ENCODE measurements around the gene BLCAP.
"Not testable (repeated sequence)": the region's sequence is repeated elsewhere in the genome, so short reads cannot be mapped to it uniquely, and the experiment has no call there.

BLCAP gene

DNA sequence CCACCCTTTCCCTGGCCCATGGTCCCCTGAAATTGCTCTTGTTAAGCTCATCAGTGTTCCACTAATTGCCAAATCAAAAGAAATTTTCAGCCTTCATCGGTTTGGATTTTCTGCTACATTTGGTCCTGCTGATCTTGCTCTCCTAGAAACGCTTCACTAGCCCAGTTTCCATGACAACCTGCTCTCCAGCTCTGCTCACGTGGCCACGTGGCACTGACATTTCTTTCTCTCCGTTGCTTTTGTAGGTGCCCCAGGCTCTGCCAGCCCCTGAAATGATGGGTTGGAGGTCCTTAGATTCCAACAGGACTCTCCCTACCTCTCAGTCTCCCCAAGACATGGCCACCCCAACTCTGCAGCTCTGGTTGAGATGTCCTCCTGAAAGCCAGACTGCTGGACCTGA is 52.4 kb downstream of the BLCAP start:
- CTCF ChIA-PET: no interaction called here
- DNase-seq (ENCODE audit: extremely low spot score): no peak
- TF ChIP-seq, protein P1, sequence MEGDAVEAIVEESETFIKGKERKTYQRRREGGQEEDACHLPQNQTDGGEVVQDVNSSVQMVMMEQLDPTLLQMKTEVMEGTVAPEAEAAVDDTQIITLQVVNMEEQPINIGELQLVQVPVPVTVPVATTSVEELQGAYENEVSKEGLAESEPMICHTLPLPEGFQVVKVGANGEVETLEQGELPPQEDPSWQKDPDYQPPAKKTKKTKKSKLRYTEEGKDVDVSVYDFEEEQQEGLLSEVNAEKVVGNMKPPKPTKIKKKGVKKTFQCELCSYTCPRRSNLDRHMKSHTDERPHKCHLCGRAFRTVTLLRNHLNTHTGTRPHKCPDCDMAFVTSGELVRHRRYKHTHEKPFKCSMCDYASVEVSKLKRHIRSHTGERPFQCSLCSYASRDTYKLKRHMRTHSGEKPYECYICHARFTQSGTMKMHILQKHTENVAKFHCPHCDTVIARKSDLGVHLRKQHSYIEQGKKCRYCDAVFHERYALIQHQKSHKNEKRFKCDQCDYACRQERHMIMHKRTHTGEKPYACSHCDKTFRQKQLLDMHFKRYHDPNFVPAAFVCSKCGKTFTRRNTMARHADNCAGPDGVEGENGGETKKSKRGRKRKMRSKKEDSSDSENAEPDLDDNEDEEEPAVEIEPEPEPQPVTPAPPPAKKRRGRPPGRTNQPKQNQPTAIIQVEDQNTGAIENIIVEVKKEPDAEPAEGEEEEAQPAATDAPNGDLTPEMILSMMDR (IDR thresholded peaks at IDR 0.05; ENCODE audit: control extremely low read depth, extremely low read depth, low read depth, missing control alignments): no peak
- POLR2A ChIA-PET: no interaction called here

DNA sequence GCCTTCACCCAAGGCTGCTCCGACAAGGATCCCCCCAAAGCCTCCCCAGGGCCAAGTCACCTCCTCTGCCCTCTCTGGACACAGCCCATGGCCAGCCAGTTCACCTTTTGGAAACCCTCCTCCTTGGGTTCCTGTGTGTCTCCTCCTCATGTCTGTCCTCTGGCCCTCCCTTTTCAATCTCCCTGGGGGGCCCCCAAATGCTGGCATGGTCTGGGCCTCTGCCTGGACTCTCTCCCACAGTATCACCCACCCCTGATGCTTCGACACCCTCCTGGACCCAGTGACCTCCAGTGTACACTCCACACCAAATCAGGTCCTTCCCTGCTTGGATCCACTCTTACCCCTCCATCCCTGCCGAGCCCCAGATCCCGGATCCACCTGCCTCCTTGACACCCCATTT is 53.3 kb downstream of the BLCAP start:
- TF ChIP-seq, protein P1 (IDR thresholded peaks at IDR 0.05; ENCODE audit: control extremely low read depth, extremely low read depth, low read depth, missing control alignments): no peak
- no peak for DNase-seq (ENCODE audit: extremely low spot score)
- ChIA-PET POLR2A (no interaction called here), CTCF (no interaction called here)

DNA sequence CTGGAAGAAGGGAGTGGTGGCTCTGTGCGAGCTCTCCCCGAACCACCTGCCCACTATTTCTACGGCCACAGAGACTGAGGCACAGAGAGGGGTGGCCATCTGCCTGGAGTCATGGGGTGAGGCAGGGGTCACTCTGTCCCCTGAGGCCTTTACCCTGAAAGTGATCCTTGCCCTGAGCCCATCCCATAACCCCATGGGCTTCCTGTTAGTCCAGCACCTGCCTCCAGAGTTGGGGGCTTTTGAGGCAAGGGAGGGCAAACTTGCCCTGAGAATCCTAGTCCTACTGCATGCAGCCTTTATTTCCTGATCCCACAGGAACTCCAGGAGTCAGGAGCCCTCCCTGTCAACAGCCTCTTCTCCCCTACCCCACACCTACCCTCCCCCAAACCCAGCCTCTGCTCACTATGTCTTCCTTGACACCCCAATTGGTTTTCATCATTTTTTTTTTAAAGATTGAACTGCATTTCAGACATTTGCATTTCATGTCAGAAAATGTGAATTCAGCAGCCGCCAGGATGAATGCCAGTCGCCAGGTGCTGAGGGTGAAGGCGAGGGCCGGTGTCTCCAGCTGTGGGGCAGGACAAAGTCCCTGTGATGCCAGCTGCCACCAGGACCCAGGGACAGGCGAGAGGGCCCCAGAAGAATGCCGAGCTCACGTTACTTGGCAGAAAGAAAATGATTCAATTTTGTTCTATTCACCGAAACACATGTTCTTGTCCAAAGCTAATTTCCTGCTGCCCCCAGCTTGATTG is 54.3 kb downstream of the BLCAP start:
- POLR2A ChIA-PET: no interaction called here
- no peak for DNase-seq (ENCODE audit: extremely low spot score)
- CTCF ChIA-PET: no interaction called here
- TF ChIP-seq, protein P1 (IDR thresholded peaks at IDR 0.05; ENCODE audit: control extremely low read depth, extremely low read depth, low read depth, missing control alignments): no peak

DNA sequence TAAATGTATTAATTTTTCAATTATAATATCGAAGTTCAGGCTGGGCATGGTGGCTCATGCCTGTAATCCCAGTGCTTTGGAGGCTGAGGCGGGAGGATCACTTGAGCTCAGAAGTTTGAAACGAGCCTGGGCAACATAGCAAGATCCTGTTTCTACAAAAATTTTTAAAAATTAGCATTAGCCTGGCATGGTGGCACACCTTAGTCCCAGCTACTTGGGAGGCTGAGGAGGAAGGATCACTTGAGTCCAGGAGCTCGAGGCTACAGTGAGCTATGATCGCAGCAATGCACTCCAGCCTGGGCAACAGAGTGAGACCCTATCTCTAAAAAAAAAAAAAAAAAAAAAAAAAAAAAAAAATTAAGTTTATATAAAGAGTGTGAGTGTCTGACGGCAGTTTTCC is 55.2 kb downstream of the BLCAP start:
- CTCF ChIA-PET: interaction anchor here (1.1 to 1.2 kb wide), 3 partner anchors 32 to 276 kb away, joined by 3 to 4 read pairs (median 3); no protein-coding TSS in a partner anchor
- DNase-seq (ENCODE audit: extremely low spot score); POLR2A ChIA-PET: not testable (repeated sequence)

DNA sequence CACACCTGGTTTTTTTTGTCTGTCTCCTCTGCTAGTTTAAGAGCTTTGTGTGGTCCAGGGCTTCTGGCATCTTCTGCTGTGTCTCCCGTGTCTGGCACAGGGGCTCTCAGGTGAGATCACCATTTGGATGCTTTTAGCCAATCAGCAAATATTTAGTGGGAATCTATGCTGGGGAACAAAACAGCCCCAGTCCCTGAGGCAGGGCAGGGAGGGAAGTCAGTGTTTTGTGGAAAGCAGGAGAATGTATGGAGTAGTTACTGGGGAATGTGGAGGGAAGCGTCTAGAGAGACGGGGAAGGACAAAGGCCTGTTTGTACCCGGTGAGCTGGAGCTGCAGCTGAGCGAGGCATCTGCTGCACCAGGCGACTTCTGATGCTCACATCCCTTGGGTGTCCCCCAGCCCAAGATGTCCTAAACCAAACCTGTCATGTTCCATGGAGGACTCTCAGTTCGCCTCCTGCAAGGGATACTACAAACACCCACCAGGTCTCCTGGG is 55.9 kb downstream of the BLCAP start:
- TF ChIP-seq, protein P1 (IDR thresholded peaks at IDR 0.05; ENCODE audit: control extremely low read depth, extremely low read depth, low read depth, missing control alignments): no peak
- ChIA-PET CTCF (interaction anchor here (1.1 to 1.2 kb wide), 3 partner anchors 31 to 276 kb away, joined by 3 to 4 read pairs (median 3); no protein-coding TSS in a partner anchor), POLR2A (no interaction called here)
- DNase-seq (ENCODE audit: extremely low spot score): no peak

DNA sequence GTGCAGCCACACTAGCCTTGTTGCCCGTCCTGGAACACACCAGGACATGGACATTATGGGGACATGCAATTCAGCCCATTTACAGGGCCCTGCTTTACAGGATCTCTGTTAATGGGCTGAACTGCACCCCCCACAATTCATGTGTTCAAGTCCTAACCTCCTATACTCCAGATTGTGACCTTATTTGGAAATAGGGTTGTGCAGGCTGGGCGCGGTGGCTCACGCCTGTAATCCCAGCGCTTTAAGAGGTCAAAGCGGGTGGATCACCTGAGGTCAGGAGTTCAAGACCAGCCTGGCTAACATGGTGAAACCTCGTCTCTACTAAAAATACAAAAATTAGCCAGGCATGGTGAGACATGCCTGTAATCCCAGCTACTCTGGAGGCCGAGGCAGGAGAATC is 57.5 kb downstream of the BLCAP start:
- POLR2A ChIA-PET; CTCF ChIA-PET; DNase-seq (ENCODE audit: extremely low spot score): not testable (repeated sequence)

DNA sequence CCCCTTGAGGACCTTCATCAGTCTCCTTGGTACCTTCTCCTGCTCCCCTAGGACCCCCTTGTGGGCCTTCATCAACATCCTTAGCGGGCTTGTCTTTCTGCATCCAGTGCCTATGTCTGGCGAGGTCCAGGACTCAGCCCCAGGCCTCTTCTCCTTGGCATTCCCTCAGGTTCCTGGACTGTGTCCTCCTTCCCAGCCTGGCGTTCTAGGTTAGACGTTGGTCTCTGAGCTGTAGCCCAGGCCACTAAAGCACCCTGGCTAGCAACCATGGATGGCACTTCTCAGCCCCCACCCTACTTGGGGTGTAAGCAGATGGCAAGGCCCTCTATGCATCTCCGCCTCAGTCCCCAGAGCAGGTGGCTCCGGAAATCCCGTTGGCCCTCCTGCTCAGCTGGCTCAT is 58.1 kb downstream of the BLCAP start:
- TF ChIP-seq, protein P1 (IDR thresholded peaks at IDR 0.05; ENCODE audit: control extremely low read depth, extremely low read depth, low read depth, missing control alignments): no peak
- POLR2A ChIA-PET: no interaction called here
- no peak for DNase-seq (ENCODE audit: extremely low spot score)
- CTCF ChIA-PET: no interaction called here

DNA sequence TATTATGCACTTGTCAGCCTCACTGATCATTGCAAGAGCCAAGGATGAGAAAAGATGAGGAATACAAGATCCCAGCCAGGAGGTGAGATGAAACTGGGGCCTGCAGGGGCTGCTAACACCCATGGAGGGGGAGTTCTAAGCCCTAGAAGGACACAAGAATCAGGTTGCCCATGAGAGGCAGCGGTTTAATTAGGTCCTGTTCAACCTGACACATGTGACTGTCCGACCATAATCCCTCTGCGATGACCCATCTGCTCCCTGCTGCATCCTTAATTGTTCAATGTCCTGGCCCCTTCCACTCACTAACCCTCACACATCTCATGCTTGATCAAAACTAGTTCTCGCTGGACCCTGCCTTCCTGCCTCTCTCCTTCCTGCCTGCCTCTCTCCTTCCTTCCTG is 58.8 kb downstream of the BLCAP start:
- ChIA-PET CTCF (no interaction called here), POLR2A (no interaction called here)
- TF ChIP-seq, protein P1 (IDR thresholded peaks at IDR 0.05; ENCODE audit: control extremely low read depth, extremely low read depth, low read depth, missing control alignments): no peak

More for the DNA sequence above, 58.8 kb downstream of the BLCAP start:
- no peak for DNase-seq (ENCODE audit: extremely low spot score)
